HG03066 (cell line): ENCODE data around the gene GUCD1.

Source experiments
- ATAC-seq: cut with Tn5 transposase; IDR thresholded peaks from one replicate; pipeline ENCODE4 v1.9.1; 2021; ENCODE audit warnings: low read depth; ENCODE audit not compliant: unreplicated experiment

The GUCD1 gene

GRCh38 chr22:24506802-24507438, 48.0 kb downstream of the GUCD1 start:
- ATAC-seq, result no peak

GRCh38 chr22:24504956-24505736, 49.8 kb downstream of the GUCD1 start:
- ATAC-seq, result no peak

GRCh38 chr22:24504540-24504939, 50.4 kb downstream of the GUCD1 start:
- ATAC-seq, result no peak

GRCh38 chr22:24503843-24504338, 51.0 kb downstream of the GUCD1 start:
- ATAC-seq, result no peak

- ATAC-seq, result no peak
Observed at GRCh38 chr22:24503137-24503842, 51.6 kb downstream of the GUCD1 start.

GRCh38 chr22:24502541-24502940, 52.4 kb downstream of the GUCD1 start:
- ATAC-seq, result no peak

GRCh38 chr22:24502034-24502433, 52.9 kb downstream of the GUCD1 start:
- no peak for ATAC-seq

- no peak for ATAC-seq
Observed at GRCh38 chr22:24501301-24502005, 53.5 kb downstream of the GUCD1 start.

- ATAC-seq, result no peak
Observed at GRCh38 chr22:24500277-24500820, 54.6 kb downstream of the GUCD1 start.

GRCh38 chr22:24499706-24500276, 55.1 kb downstream of the GUCD1 start:
- ATAC-seq, result no peak

- no peak for ATAC-seq
Observed at GRCh38 chr22:24498824-24499223, 56.1 kb downstream of the GUCD1 start.

GRCh38 chr22:24497841-24498258, 57.1 kb downstream of the GUCD1 start:
- no peak for ATAC-seq

- no peak for ATAC-seq
Observed at GRCh38 chr22:24496661-24497060, 58.3 kb downstream of the GUCD1 start.

GRCh38 chr22:24496234-24496633, 58.7 kb downstream of the GUCD1 start:
- no peak for ATAC-seq

- no peak for ATAC-seq
Observed at GRCh38 chr22:24495365-24495675, 59.6 kb downstream of the GUCD1 start.

GRCh38 chr22:24494528-24495364, 60.2 kb downstream of the GUCD1 start, which contains the start of gene UPB1:
Gene UPB1, plus strand, starts transcription at chr22:24495332. Its CDS starts 72 bp downstream, at chr22:24495404.
- no peak for ATAC-seq

GRCh38 chr22:24494167-24494527, 60.8 kb downstream of the GUCD1 start:
- no peak for ATAC-seq

GRCh38 chr22:24492391-24492790, 62.5 kb downstream of the GUCD1 start:
- ATAC-seq, result no peak
